Lung (tissue), 16 donors: ENCODE data around the gene NME3. TPM values are rescaled to one million over a fixed set of nuclear protein-coding genes. Genes with fewer than 3 reads are reported as not detected.

ENCODE experiments used
- ATAC-seq: fragments of 200-7000 bp; cut with Tn5 transposase; one replicate; pipeline ENCODE4 v1.9.1; 2020; ENCODE audit warnings: moderate number of reproducible peaks; ENCODE audit not compliant: insufficient read depth, low FRiP score
- DNase-seq, 3 donors: peaks; one replicate each; pipeline ENCODE4 v3.0.0-alpha.2; 2013 to 2017
- H3K27ac ChIP-seq, 2 donors: one replicate each; pipeline ENCODE4 v1.5.1; 2013; ENCODE audit warnings: mild to moderate bottlenecking in 2 of 2, moderate library complexity in 2 of 2, control low read depth in 1 of 2, inconsistent platforms in 1 of 2, low read depth in 1 of 2, low read length in 1 of 2
- H3K27me3 ChIP-seq, 3 donors: one replicate each; pipeline ENCODE4 v1.5.1; 2013; ENCODE audit warnings: low read length in 2 of 3; ENCODE audit not compliant: control insufficient read depth in 3 of 3, insufficient read depth in 3 of 3
- H3K36me3 ChIP-seq, 4 donors: one replicate each; pipeline ENCODE4 v1.5.1; 2013; ENCODE audit warnings: low read length in 4 of 4, mild to moderate bottlenecking in 1 of 4, moderate library complexity in 1 of 4; ENCODE audit not compliant: control insufficient read depth in 4 of 4, insufficient read depth in 4 of 4
- H3K4me1 ChIP-seq, 5 donors: one replicate each; pipeline ENCODE4 v1.5.1; 2013; ENCODE audit warnings: low read length in 5 of 5, mild to moderate bottlenecking in 2 of 5, moderate library complexity in 1 of 5; ENCODE audit not compliant: control insufficient read depth in 5 of 5, insufficient read depth in 5 of 5
- H3K4me3 ChIP-seq: one replicate; pipeline ENCODE4 v1.5.1; 2013; ENCODE audit warnings: mild to moderate bottlenecking, control low read depth, moderate library complexity
- H3K9ac ChIP-seq, 2 donors: one replicate each; pipeline ENCODE4 v1.5.1; 2013; ENCODE audit warnings: low read length in 2 of 2, control low read depth in 1 of 2; ENCODE audit not compliant: insufficient read depth in 1 of 2
- H3K9me3 ChIP-seq, 4 donors: one replicate each; pipeline ENCODE4 v1.5.1; 2013; ENCODE audit warnings: low read length in 3 of 4, mild to moderate bottlenecking in 1 of 4, moderate library complexity in 1 of 4; ENCODE audit not compliant: control insufficient read depth in 4 of 4, insufficient read depth in 3 of 4
- WGBS, 2 donors: extraction: QIAGEN DNeasy Blood & Tissue Kit; methylation state at CpG; one replicate each; pipeline ENCODE4 v1.1.7; 2013; 5-methylcytosine and 5-hydroxymethylcytosine counted together
- long read RNA-seq, 5 donors: transcript quantifications; one replicate each; lab custom pipeline, GENCODE V29; 2026
- polyA plus RNA-seq, 2 donors: library from polyadenylated mRNA; stranded (reverse); fragments of 200-250 nt; gene quantifications; one replicate each; pipeline ENCODE4 v1.2.1, GENCODE V29; 2013
- total RNA-seq, 2 donors: library from RNA; depleted of rRNA in 1 of 2; stranded (reverse); fragments of >200 nt in 1 of 2; gene quantifications; one replicate each; pipeline ENCODE4 v1.2.1, GENCODE V29; 2014 to 2021
- TF ChIP-seq, protein P1 (sequence below): IDR thresholded peaks from 2 replicates; pipeline ENCODE4 v1.5.1; 2012; ENCODE audit warnings: mild to moderate bottlenecking; ENCODE audit errors: control extremely low read depth, extremely low read depth
- donor health status: control.
- donor health status: control.
- donor health status: Bipolar disorder and iron deficiency.
- donor health status: healthy.
- donor health status: DM: yes; HTN: yes; CAD: no.

Gene NME3
- 10 to 100 TPM; 25.1 to 66.1 TPM for total RNA-seq
- polyA plus RNA-seq = 100 to 1,000 TPM in 1 of 2 donors, 10 to 100 TPM in 1; 67.6 to 197 TPM
- long read RNA-seq, donor 1, transcript NME3-202 (3 exons, 1,014 nt) = minor isoform, 6 of 41 reads
- long read RNA-seq, donor 1, transcript NME3-209 (4 exons, 913 nt) = minor isoform, 6 of 41 reads
- long read RNA-seq, donor 1, transcript NME3-201 (5 exons, 1,069 nt) = major isoform, 24 of 41 reads
- long read RNA-seq, donor 1, partial matches to known transcripts = 0 of 41 reads
- long read RNA-seq, donor 1, other reads (novel, unspliced or antisense) = 0 of 41 reads
- long read RNA-seq, donor 2, transcript NME3-201 (5 exons, 1,069 nt) = major isoform, 7 of 22 reads
- long read RNA-seq, donor 2, transcript NME3-209 (4 exons, 913 nt) = minor isoform, 5 of 22 reads
- long read RNA-seq, donor 2, partial matches to known transcripts = 0 of 22 reads
- long read RNA-seq, donor 2, other reads (novel, unspliced or antisense) = 0 of 22 reads
- long read RNA-seq, donor 3, transcript NME3-201 (5 exons, 1,069 nt) = major isoform, 11 of 26 reads
- long read RNA-seq, donor 3, partial matches to known transcripts = 0 of 26 reads
- long read RNA-seq, donor 3, other reads (novel, unspliced or antisense) = 0 of 26 reads
- long read RNA-seq, donor 4, transcript NME3-202 (3 exons, 1,014 nt) = major isoform, 6 of 19 reads
- long read RNA-seq, donor 4, transcript NME3-201 (5 exons, 1,069 nt) = major isoform, 6 of 19 reads
- long read RNA-seq, donor 4, partial matches to known transcripts = 0 of 19 reads
- long read RNA-seq, donor 4, other reads (novel, unspliced or antisense) = 0 of 19 reads
- long read RNA-seq, donor 5, transcript NME3-210 (2 exons, 752 nt) = minor isoform, 7 of 37 reads
- long read RNA-seq, donor 5, transcript NME3-201 (5 exons, 1,069 nt) = major isoform, 15 of 37 reads
- long read RNA-seq, donor 5, transcript NME3-209 (4 exons, 913 nt) = minor isoform, 9 of 37 reads
- long read RNA-seq, donor 5, partial matches to known transcripts = 0 of 37 reads
- long read RNA-seq, donor 5, other reads (novel, unspliced or antisense) = 0 of 37 reads

DNA sequence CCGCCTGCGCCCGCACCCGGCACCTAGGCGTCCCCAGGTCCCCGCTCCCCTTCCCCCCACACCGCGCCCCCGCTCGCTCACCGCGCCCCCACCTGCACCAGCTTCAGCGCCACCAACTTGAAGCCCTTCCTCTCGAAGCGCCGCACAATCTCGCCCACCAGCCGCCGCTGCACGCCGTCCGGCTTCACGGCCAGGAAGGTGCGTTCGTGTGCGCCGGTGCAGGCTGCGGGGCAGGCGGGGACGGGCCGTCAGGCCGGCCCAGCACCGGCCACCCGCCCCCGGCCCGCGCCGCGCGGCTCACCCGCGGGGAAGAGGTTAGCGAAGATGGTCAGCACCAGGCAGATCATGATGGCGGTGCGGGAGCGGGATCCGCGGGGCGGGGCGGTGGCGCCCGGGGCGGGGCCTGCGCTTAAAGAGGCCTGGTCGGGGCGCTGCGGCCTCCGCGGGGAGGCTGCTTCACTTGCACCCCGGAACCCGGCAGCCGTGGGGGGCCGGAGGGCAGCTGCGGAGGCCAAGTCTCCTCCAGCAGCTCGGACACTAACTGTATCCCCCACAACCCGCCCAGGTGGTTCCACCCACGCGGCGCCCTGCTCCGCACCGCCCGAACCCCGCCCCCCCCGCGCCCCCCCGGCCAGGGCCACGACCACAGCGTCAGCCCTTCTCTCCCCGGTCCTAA lies at the start of gene NME3:
Gene NME3, minus strand, starts transcription at position 356 of the 676 bp plus-strand sequence. Its CDS starts 9 bp downstream, at position 347.
- DNase-seq (peak; percentile 49 to 67 (median 62)), ATAC-seq (peak; percentile 52)
- Histone ChIP-seq H3K27me3 (no peaks in the 10 kb centered on the region), H3K4me3 (peak within 1 kb of the TSS; percentile 95), H3K36me3 (peaks cover 2 to 40% (median 7%) of the 10 kb centered on the region in 4 donors), H3K27ac (peak within 1 kb of the TSS; percentile 17 to 81), H3K4me1 (peaks cover 0 to 28% (median 0%) of the 10 kb centered on the region in 5 donors), H3K9me3 (no peaks in the 10 kb centered on the region), H3K9ac (no peak within 1 kb of the TSS)
- WGBS, 2 donors = 1% methylated on average over 46 to 79 of the region's 79 CpGs
- TF ChIP-seq, protein P1, sequence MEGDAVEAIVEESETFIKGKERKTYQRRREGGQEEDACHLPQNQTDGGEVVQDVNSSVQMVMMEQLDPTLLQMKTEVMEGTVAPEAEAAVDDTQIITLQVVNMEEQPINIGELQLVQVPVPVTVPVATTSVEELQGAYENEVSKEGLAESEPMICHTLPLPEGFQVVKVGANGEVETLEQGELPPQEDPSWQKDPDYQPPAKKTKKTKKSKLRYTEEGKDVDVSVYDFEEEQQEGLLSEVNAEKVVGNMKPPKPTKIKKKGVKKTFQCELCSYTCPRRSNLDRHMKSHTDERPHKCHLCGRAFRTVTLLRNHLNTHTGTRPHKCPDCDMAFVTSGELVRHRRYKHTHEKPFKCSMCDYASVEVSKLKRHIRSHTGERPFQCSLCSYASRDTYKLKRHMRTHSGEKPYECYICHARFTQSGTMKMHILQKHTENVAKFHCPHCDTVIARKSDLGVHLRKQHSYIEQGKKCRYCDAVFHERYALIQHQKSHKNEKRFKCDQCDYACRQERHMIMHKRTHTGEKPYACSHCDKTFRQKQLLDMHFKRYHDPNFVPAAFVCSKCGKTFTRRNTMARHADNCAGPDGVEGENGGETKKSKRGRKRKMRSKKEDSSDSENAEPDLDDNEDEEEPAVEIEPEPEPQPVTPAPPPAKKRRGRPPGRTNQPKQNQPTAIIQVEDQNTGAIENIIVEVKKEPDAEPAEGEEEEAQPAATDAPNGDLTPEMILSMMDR = no peak

DNA sequence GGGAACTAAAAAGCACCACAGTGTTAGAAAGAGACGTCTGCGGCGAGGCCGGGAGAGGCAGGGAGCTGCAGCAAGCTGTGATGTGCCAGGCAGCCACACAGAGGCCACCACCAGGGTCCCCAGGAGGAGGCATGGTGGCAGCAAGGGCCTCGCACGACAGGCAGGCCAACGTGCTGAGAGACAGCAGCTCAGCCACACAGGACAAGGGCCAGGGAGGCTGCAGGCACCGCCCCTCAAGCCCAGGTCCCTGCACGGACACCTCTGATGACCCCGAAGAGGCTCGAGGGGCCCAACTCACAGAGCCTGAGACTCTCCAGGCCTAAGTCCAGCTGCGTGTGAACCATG lies 49.6 kb upstream of the NME3 start:
- Histone ChIP-seq H3K27ac (no peak overlapping the region), H3K4me3 (no peak overlapping the region), H3K36me3 (peaks cover 0 to 53% (median 7%) of the 10 kb centered on the region in 4 donors), H3K9ac (no peak overlapping the region), H3K27me3 (no peaks in the 10 kb centered on the region), H3K9me3 (no peaks in the 10 kb centered on the region), H3K4me1 (peaks cover 0 to 8% (median 5%) of the 10 kb centered on the region in 5 donors)
- DNase-seq (no peak), ATAC-seq (no peak)
- 95 to 96% methylated on average over 12 of the region's 12 CpGs for WGBS, 2 donors
- TF ChIP-seq, protein P1 = no peak

DNA sequence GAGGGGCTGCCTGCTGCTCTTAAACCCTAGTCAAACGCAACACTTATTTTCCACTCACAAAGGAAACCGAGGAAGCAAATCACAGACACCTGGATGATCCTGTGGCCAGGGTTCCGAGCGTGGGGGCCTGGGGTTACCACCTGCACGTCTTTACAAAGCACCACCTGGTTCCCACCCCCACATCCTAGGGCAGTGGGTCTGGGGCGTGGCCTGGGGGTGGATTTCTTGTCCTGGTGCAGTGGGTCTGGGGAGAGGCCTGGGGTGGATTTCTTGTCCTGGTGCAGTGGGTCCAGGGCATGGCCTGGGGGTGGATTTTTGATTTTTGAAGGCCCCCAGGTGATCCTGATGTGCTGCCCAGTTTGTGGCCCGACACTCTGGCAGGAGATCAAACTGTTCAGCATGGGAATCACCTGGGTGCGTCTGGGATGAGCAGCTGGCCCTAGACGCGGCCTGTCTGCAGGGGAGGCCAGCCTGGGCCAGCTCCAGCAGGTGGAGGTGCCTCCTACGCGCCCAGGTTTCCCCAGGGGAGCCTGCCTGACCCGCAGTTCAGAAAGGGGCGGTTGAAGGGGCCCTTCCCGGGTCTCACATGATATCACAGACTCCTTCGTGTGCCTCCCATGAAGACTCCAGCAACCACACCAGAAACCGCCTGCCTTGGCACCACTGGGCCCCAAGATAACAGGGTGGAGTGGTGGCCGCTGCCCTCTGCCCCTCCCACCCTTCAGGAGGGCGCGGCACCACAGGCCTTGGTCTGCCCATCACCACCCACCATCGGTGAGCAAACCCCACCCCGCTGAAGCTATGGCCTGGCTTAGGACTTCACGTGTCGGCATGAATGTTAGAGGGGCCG lies 49.0 kb upstream of the NME3 start:
- Histone ChIP-seq H3K27me3 (no peaks in the 10 kb centered on the region), H3K9me3 (no peaks in the 10 kb centered on the region), H3K36me3 (peaks cover 0 to 56% (median 8%) of the 10 kb centered on the region in 4 donors), H3K4me3 (no peak overlapping the region), H3K4me1 (peaks cover 0 to 4% (median 1%) of the 10 kb centered on the region in 5 donors), H3K9ac (no peak overlapping the region), H3K27ac (no peak overlapping the region)
- ATAC-seq = no peak
- TF ChIP-seq, protein P1 = no peak
- WGBS, 2 donors = 93 to 94% methylated on average over 25 of the region's 25 CpGs
- DNase-seq = no peak
